Pons (tissue), 1 donor: ENCODE measurements around the gene CDKAL1.
"Not testable (repeated sequence)": the region's sequence is repeated elsewhere in the genome, so short reads cannot be mapped to it uniquely, and the experiment has no call there.

Experiments used
- DNase-seq: peaks from one replicate; pipeline ENCODE4 v3.0.0-alpha.2; 2016; ENCODE audit warnings: low spot score

CDKAL1 gene

GRCh38 chr6:20554326-20554725 is 20.1 kb downstream of the CDKAL1 start:
- DNase-seq: no peak

- no peak for DNase-seq
These were observed 20.6 kb downstream of the CDKAL1 start for GRCh38 chr6:20554817-20555216.

GRCh38 chr6:20559924-20560551 is 25.8 kb downstream of the CDKAL1 start:
- DNase-seq: no peak

- no peak for DNase-seq
These were observed 29.1 kb downstream of the CDKAL1 start for GRCh38 chr6:20563377-20563776.

- peak; percentile 45 for DNase-seq
These were observed 30.0 kb downstream of the CDKAL1 start for GRCh38 chr6:20564269-20564668.

GRCh38 chr6:20564777-20565176 is 30.5 kb downstream of the CDKAL1 start:
- DNase-seq: no peak

- DNase-seq: no peak
These were observed 31.1 kb downstream of the CDKAL1 start for GRCh38 chr6:20565342-20565741.

GRCh38 chr6:20566109-20566508 is 31.9 kb downstream of the CDKAL1 start:
- no peak for DNase-seq

- DNase-seq: no peak
These were observed 34.8 kb downstream of the CDKAL1 start for GRCh38 chr6:20569000-20569610.

- no peak for DNase-seq
These were observed 37.0 kb downstream of the CDKAL1 start for GRCh38 chr6:20571261-20571660.

GRCh38 chr6:20572288-20572687 is 38.0 kb downstream of the CDKAL1 start:
- no peak for DNase-seq

- DNase-seq: no peak
These were observed 38.7 kb downstream of the CDKAL1 start for GRCh38 chr6:20572940-20573339.

- DNase-seq: no peak
These were observed 40.1 kb downstream of the CDKAL1 start for GRCh38 chr6:20574355-20574754.

GRCh38 chr6:20575125-20575524 is 40.9 kb downstream of the CDKAL1 start:
- DNase-seq: no peak

- DNase-seq: no peak
These were observed 41.6 kb downstream of the CDKAL1 start for GRCh38 chr6:20575704-20576451.

- DNase-seq: no peak
These were observed 43.0 kb downstream of the CDKAL1 start for GRCh38 chr6:20577173-20577688.

- no peak for DNase-seq
These were observed 46.8 kb downstream of the CDKAL1 start for GRCh38 chr6:20581070-20581469.

- DNase-seq: no peak
These were observed 48.6 kb downstream of the CDKAL1 start for GRCh38 chr6:20582586-20583443.

- no peak for DNase-seq
These were observed 49.2 kb downstream of the CDKAL1 start for GRCh38 chr6:20583444-20583800.

- DNase-seq: no peak
These were observed 50.0 kb downstream of the CDKAL1 start for GRCh38 chr6:20584100-20584731.

GRCh38 chr6:20589266-20589665 is 55.0 kb downstream of the CDKAL1 start:
- no peak for DNase-seq

- DNase-seq: not testable (repeated sequence)
These were observed 56.2 kb downstream of the CDKAL1 start for GRCh38 chr6:20590476-20590875.
